Mesothelial cell of epicardium (in vitro differentiated cells): ENCODE data around the gene PTPRN2. TPM values are rescaled to one million over a fixed set of nuclear protein-coding genes. Genes with fewer than 3 reads are reported as not detected.

Source experiments
- DNase-seq, 2 experiments: peaks; one replicate each; pipeline ENCODE4 v3.0.0; 2021; ENCODE audit warnings: low spot score in 2 of 2; ENCODE audit not compliant: unreplicated experiment in 2 of 2
- H3K27ac Mint-ChIP-seq: 2 replicates; pipeline ENCODE4 v1.8.0; 2021; ENCODE audit warnings: mixed read lengths
- H3K27me3 Mint-ChIP-seq: 2 replicates; pipeline ENCODE4 v1.8.0; 2021; ENCODE audit warnings: low read depth, mixed read lengths
- H3K36me3 Mint-ChIP-seq: 2 replicates; pipeline ENCODE4 v1.8.0; 2021; ENCODE audit warnings: mixed read lengths
- H3K4me1 Mint-ChIP-seq: 2 replicates; pipeline ENCODE4 v1.8.0; 2021; ENCODE audit warnings: mixed read lengths
- H3K4me3 Mint-ChIP-seq: 2 replicates; pipeline ENCODE4 v1.8.0; 2021; ENCODE audit warnings: mild to moderate bottlenecking, moderate library complexity, mixed read lengths
- H3K9me3 Mint-ChIP-seq: 2 replicates; pipeline ENCODE4 v1.8.0; 2021; ENCODE audit warnings: mixed read lengths
- CTCF ChIP-seq: fragments of 200-600 bp; sonication (generic); IDR thresholded peaks from one replicate; pipeline ENCODE4 v1.5.0; 2021; ENCODE audit warnings: antibody characterized with exemption; ENCODE audit not compliant: unreplicated experiment
- total RNA-seq: library from RNA; stranded (reverse); gene quantifications from 3 replicates; pipeline ENCODE4 v1.2.1, GENCODE V29; 2021

PTPRN2 gene
- total RNA-seq, 1 donor from 2014 or later: 2.2 TPM

- Mint-ChIP-seq H3K9me3 (no peaks in the 10 kb centered on the region), H3K36me3 (no peaks in the 10 kb centered on the region), H3K27ac (no peak overlapping the region), H3K27me3 (peaks cover 15% of the 10 kb centered on the region), H3K4me3 (no peak overlapping the region), H3K4me1 (no peaks in the 10 kb centered on the region)
- DNase-seq: no peak
- no peak for TF ChIP-seq CTCF
Observed at GRCh38 chr7:157547102-157547501, 1040.5 kb downstream of the PTPRN2 start.

GRCh38 chr7:157545681-157546060, 1042.0 kb downstream of the PTPRN2 start:
- no peak for TF ChIP-seq CTCF
- Mint-ChIP-seq H3K36me3 (no peaks in the 10 kb centered on the region), H3K9me3 (no peaks in the 10 kb centered on the region), H3K27me3 (peaks cover 21% of the 10 kb centered on the region), H3K4me1 (no peaks in the 10 kb centered on the region), H3K4me3 (no peak overlapping the region), H3K27ac (no peak overlapping the region)
- DNase-seq: no peak

- Mint-ChIP-seq H3K36me3 (no peaks in the 10 kb centered on the region), H3K27ac (no peak overlapping the region), H3K4me1 (no peaks in the 10 kb centered on the region), H3K27me3 (peaks cover 24% of the 10 kb centered on the region), H3K4me3 (no peak overlapping the region), H3K9me3 (no peaks in the 10 kb centered on the region)
- no peak for TF ChIP-seq CTCF
- DNase-seq: no peak
Observed at GRCh38 chr7:157544980-157545680, 1042.5 kb downstream of the PTPRN2 start.

GRCh38 chr7:157544226-157544625, 1043.4 kb downstream of the PTPRN2 start:
- Mint-ChIP-seq H3K36me3 (no peaks in the 10 kb centered on the region), H3K27ac (no peak overlapping the region), H3K27me3 (peaks cover 20% of the 10 kb centered on the region), H3K4me1 (no peaks in the 10 kb centered on the region), H3K4me3 (no peak overlapping the region), H3K9me3 (no peaks in the 10 kb centered on the region)
- no peak for TF ChIP-seq CTCF
- no peak for DNase-seq

- Mint-ChIP-seq H3K9me3 (no peaks in the 10 kb centered on the region), H3K4me1 (no peaks in the 10 kb centered on the region), H3K27me3 (peaks cover 21% of the 10 kb centered on the region), H3K4me3 (no peak overlapping the region), H3K36me3 (no peaks in the 10 kb centered on the region), H3K27ac (no peak overlapping the region)
- no peak for TF ChIP-seq CTCF
- DNase-seq: no peak
Observed at GRCh38 chr7:157543791-157544190, 1043.8 kb downstream of the PTPRN2 start.
